ENCODE results near the gene IARS2. TPM values are rescaled to one million over a fixed set of nuclear protein-coding genes. Genes with fewer than 3 reads are reported as not detected.

IARS2 gene
- polyA plus RNA-seq, 1 donor from 2014 or later = 59.2 TPM

DNA sequence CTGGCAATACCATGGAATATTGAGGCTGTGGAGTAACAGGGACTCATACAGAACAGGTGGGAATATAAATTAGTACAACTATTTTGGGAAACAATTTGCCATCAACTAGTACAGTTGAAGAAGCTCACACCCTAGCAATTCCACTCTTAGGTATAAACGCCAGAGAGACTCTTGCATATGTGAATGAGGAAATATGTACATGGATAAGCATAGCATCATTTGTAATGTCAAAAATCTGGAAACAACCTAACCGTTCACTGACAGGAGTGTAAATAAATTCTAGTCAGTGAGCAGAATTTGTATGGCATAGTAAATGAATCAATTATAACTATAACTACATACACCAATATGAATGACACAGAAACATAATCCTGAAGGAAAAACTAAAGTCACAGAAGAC is 94.6 kb downstream of the IARS2 start:
- no peak for TF ChIP-seq EZH2 (IDR thresholded peaks at IDR 0.05; ENCODE audit: borderline replicate concordance, insufficient read depth, low read length, poor library complexity, severe bottlenecking)
- TF ChIP-seq, protein P1, sequence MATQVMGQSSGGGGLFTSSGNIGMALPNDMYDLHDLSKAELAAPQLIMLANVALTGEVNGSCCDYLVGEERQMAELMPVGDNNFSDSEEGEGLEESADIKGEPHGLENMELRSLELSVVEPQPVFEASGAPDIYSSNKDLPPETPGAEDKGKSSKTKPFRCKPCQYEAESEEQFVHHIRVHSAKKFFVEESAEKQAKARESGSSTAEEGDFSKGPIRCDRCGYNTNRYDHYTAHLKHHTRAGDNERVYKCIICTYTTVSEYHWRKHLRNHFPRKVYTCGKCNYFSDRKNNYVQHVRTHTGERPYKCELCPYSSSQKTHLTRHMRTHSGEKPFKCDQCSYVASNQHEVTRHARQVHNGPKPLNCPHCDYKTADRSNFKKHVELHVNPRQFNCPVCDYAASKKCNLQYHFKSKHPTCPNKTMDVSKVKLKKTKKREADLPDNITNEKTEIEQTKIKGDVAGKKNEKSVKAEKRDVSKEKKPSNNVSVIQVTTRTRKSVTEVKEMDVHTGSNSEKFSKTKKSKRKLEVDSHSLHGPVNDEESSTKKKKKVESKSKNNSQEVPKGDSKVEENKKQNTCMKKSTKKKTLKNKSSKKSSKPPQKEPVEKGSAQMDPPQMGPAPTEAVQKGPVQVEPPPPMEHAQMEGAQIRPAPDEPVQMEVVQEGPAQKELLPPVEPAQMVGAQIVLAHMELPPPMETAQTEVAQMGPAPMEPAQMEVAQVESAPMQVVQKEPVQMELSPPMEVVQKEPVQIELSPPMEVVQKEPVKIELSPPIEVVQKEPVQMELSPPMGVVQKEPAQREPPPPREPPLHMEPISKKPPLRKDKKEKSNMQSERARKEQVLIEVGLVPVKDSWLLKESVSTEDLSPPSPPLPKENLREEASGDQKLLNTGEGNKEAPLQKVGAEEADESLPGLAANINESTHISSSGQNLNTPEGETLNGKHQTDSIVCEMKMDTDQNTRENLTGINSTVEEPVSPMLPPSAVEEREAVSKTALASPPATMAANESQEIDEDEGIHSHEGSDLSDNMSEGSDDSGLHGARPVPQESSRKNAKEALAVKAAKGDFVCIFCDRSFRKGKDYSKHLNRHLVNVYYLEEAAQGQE (IDR thresholded peaks at IDR 0.05; ENCODE audit: borderline replicate concordance) = no peak
- no peak for TF ChIP-seq RAD21 (conservative IDR thresholded peaks at IDR 0.05)
- TF ChIP-seq CTCF (IDR thresholded peaks at IDR 0.05; ENCODE audit: poor library complexity, severe bottlenecking) = no peak
- no peak for TF ChIP-seq SMC3 (conservative IDR thresholded peaks at IDR 0.05; ENCODE audit: poor library complexity)
- TF ChIP-seq EP300 (conservative IDR thresholded peaks at IDR 0.05; ENCODE audit: poor library complexity, severe bottlenecking) = no peak
- TF ChIP-seq MXI1 (conservative IDR thresholded peaks at IDR 0.05; ENCODE audit: poor library complexity, severe bottlenecking) = no peak
- no peak for TF ChIP-seq POLR2AphosphoS5 (IDR thresholded peaks at IDR 0.05)
- no peak for TF ChIP-seq TAF1 (IDR thresholded peaks at IDR 0.05; ENCODE audit: low read depth)
- peaks cover 19% of the 10 kb centered on the region for H3K36me3 ChIP-seq (ENCODE audit: insufficient read depth, low read length)
- no peak overlapping the region for H3K4me2 ChIP-seq (ENCODE audit: low read length)
- no peaks in the 10 kb centered on the region for H3F3A ChIP-seq (ENCODE audit: insufficient read depth, low read length, poor library complexity, severe bottlenecking)
- no peaks in the 10 kb centered on the region for H3K79me2 ChIP-seq (replicated peaks; ENCODE audit: insufficient read depth, low read length)
- H3K9ac ChIP-seq (ENCODE audit: low read length) = no peak overlapping the region
- H3K4me3 ChIP-seq (ENCODE audit: low read length) = no peak overlapping the region
- no peaks in the 10 kb centered on the region for H3K27me3 ChIP-seq (ENCODE audit: insufficient read depth, low read depth, low read length)
- no peak overlapping the region for H3K27ac ChIP-seq (ENCODE audit: low read length)
- H3K9me2 ChIP-seq (ENCODE audit: insufficient read depth, low read length) = no peaks in the 10 kb centered on the region
- no peak overlapping the region for H2AFZ ChIP-seq (ENCODE audit: low read depth, low read length)
- H4K20me1 ChIP-seq (ENCODE audit: insufficient read depth) = no peaks in the 10 kb centered on the region
- H3K9me3 ChIP-seq (ENCODE audit: low read length) = no peaks in the 10 kb centered on the region

DNA sequence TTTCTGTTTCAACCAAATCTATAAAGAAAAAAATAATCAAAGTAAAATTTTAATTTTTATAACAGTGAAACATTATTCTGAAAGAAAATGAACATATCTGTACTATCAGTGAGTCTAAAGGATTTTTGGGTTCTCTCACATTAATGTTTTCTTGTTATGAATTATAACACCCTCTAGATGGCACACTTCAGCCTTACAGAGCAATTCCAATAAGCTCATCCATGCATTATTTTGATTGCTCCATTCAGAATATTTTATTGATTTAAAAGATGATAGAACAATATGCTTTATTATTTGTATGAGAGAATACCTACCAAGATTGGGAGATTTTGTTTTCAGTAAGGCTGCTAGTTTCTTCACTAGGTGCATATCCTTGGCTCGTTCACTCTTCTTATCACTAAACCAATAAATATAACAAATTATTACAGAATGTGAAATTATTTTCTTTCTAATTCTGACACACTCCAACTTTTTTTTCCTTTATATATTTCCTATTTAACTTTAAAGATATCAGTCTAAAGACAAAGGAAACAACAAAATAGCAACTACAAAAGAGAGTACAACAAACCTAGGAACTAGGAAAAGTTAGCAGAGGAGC is 95.9 kb downstream of the IARS2 start:
- Histone ChIP-seq H3K9me2 (ENCODE audit: insufficient read depth, low read length) (no peaks in the 10 kb centered on the region), H3K9me3 (ENCODE audit: low read length) (no peaks in the 10 kb centered on the region), H2AFZ (ENCODE audit: low read depth, low read length) (no peak overlapping the region), H4K20me1 (ENCODE audit: insufficient read depth) (no peaks in the 10 kb centered on the region), H3K27ac (ENCODE audit: low read length) (no peak overlapping the region), H3F3A (ENCODE audit: insufficient read depth, low read length, poor library complexity, severe bottlenecking) (no peaks in the 10 kb centered on the region), H3K4me2 (ENCODE audit: low read length) (no peak overlapping the region), H3K79me2 (replicated peaks; ENCODE audit: insufficient read depth, low read length) (no peaks in the 10 kb centered on the region), H3K9ac (ENCODE audit: low read length) (no peak overlapping the region), H3K4me3 (ENCODE audit: low read length) (no peak overlapping the region), H3K27me3 (ENCODE audit: insufficient read depth, low read depth, low read length) (no peaks in the 10 kb centered on the region), H3K36me3 (ENCODE audit: insufficient read depth, low read length) (peaks cover 31% of the 10 kb centered on the region)
- TF ChIP-seq RAD21 (conservative IDR thresholded peaks at IDR 0.05) (peak; percentile 76), SMC3 (conservative IDR thresholded peaks at IDR 0.05; ENCODE audit: poor library complexity) (peak; percentile 73), MXI1 (conservative IDR thresholded peaks at IDR 0.05; ENCODE audit: poor library complexity, severe bottlenecking) (no peak), CTCF (IDR thresholded peaks at IDR 0.05; ENCODE audit: poor library complexity, severe bottlenecking) (peak; percentile 74)
